ENCODE data around the gene BTBD17.

- TF ChIP-seq CTCF (IDR thresholded peaks at IDR 0.05) (no peak), POLR2AphosphoS5 (IDR thresholded peaks at IDR 0.05) (no peak), POLR2A (IDR thresholded peaks at IDR 0.05) (no peak), EP300 (IDR thresholded peaks at IDR 0.05) (no peak)
Measured at GRCh38 chr17:74373838-74374606, 12.4 kb upstream of the BTBD17 start.
